ENCODE results near the gene GLS2. TPM values are rescaled to one million over a fixed set of nuclear protein-coding genes. Genes with fewer than 3 reads are reported as not detected.

The GLS2 gene
- total and polyA plus RNA-seq, 2 donors (not counting 1 experiment from before 2014, with no cell fraction given): 5.3 to 7.2 TPM

- H3K4me2 ChIP-seq (replicated peaks; ENCODE audit: low read depth, low read length, poor library complexity, severe bottlenecking): peak overlapping the region; percentile 73
- CTCF ChIA-PET: interaction anchor here (0.7 to 4.2 kb wide), 14 partner anchors 9 to 330 kb away, joined by 3 to 32 read pairs (median 4); partner anchors contain the start of genes ANKRD52, CNPY2, IL23A and SMARCC2
- peak overlapping the region; percentile 92 for H3K27ac Mint-ChIP-seq
- no peak for DNase-seq
- no peaks in the 10 kb centered on the region for H4K20me1 ChIP-seq (ENCODE audit: control insufficient read depth, insufficient read depth, low read length, poor library complexity, severe bottlenecking)
- TF ChIP-seq EZH2 (IDR thresholded peaks at IDR 0.05; ENCODE audit: borderline replicate concordance, insufficient read depth, low read depth, low read length, poor library complexity, severe bottlenecking): no peak
- TF ChIP-seq CTCF (IDR thresholded peaks at IDR 0.05): no peak
- 0% methylated on average over 2 of the region's 5 CpGs for WGBS (ENCODE audit: insufficient coverage)
- peak overlapping the region; percentile 69 to 98 (median 83) for H3K4me3 ChIP-seq (ENCODE audit: control extremely low read depth in 1 of 5, extremely low read depth in 1 of 5, insufficient read depth in 1 of 5, low read depth in 2 of 5, low read length in 4 of 5)
- no peaks in the 10 kb centered on the region for H3K27me3 ChIP-seq (replicated peaks in 1 of 4; ENCODE audit: control extremely low read depth in 1 of 4, control insufficient read depth in 3 of 4, insufficient read depth in 4 of 4, low read length in 3 of 4)
- no peaks in the 10 kb centered on the region for H3K9me3 ChIP-seq (ENCODE audit: control extremely low read depth in 1 of 3, control insufficient read depth in 2 of 3, insufficient read depth in 1 of 3, low read length in 2 of 3)
- H3K9ac ChIP-seq (ENCODE audit: low read length): peak overlapping the region; percentile 78
- no peaks in the 10 kb centered on the region for H3K9me3 Mint-ChIP-seq (ENCODE audit: insufficient read depth)
- H3K4me1 Mint-ChIP-seq: peaks cover 20% of the 10 kb centered on the region
- peaks cover 10 to 12% of the 10 kb centered on the region in 2 donors for H3K4me1 ChIP-seq (ENCODE audit: control insufficient read depth in 2 of 2, insufficient read depth in 2 of 2, low read length in 2 of 2)
- peaks cover 45% of the 10 kb centered on the region for H3K79me2 ChIP-seq (ENCODE audit: control insufficient read depth, insufficient read depth, low read length)
- H3K27ac ChIP-seq (ENCODE audit: low read length in 2 of 2): peak overlapping the region; percentile 53 to 85
- POLR2A ChIA-PET: interaction anchor here (0.5 to 2.0 kb wide), 10 partner anchors 17 to 323 kb away, joined by 3 to 21 read pairs (median 4); partner anchors contain the start of genes CNPY2, COQ10A, IL23A and STAT2
- no peak for ATAC-seq (ENCODE audit: low read depth)
- H3K4me3 Mint-ChIP-seq: peak overlapping the region; percentile 90
- no peaks in the 10 kb centered on the region for H3K27me3 Mint-ChIP-seq
- intact Hi-C loops (cut with micrococcal nuclease): loop anchor here (1.0 to 5.0 kb wide), 11 partner anchors 11 to 476 kb away; partner anchors contain the start of genes GLS2, SPRYD4 and STAT2
- no peaks in the 10 kb centered on the region for H3K36me3 ChIP-seq (replicated peaks in 1 of 2; ENCODE audit: control extremely low read depth in 1 of 2, control insufficient read depth in 1 of 2, extremely low read depth in 1 of 2, insufficient read depth in 2 of 2, low read length in 1 of 2)
- peak overlapping the region; percentile 96 for H2AFZ ChIP-seq (ENCODE audit: insufficient read depth, low read depth, low read length, poor library complexity, severe bottlenecking)
These were observed 38.4 kb downstream of the GLS2 start for GRCh38 chr12:56449622-56449984.
